ENCODE data around the gene TMX2. TPM values are rescaled to one million over a fixed set of nuclear protein-coding genes. Genes with fewer than 3 reads are reported as not detected.

Gene TMX2
- total and polyA plus RNA-seq, 9 of the 15 experiments (the other 6 are each of a cell fraction or from before 2014, with no cell fraction given) = 176 to 433 (median 227) TPM

DNA sequence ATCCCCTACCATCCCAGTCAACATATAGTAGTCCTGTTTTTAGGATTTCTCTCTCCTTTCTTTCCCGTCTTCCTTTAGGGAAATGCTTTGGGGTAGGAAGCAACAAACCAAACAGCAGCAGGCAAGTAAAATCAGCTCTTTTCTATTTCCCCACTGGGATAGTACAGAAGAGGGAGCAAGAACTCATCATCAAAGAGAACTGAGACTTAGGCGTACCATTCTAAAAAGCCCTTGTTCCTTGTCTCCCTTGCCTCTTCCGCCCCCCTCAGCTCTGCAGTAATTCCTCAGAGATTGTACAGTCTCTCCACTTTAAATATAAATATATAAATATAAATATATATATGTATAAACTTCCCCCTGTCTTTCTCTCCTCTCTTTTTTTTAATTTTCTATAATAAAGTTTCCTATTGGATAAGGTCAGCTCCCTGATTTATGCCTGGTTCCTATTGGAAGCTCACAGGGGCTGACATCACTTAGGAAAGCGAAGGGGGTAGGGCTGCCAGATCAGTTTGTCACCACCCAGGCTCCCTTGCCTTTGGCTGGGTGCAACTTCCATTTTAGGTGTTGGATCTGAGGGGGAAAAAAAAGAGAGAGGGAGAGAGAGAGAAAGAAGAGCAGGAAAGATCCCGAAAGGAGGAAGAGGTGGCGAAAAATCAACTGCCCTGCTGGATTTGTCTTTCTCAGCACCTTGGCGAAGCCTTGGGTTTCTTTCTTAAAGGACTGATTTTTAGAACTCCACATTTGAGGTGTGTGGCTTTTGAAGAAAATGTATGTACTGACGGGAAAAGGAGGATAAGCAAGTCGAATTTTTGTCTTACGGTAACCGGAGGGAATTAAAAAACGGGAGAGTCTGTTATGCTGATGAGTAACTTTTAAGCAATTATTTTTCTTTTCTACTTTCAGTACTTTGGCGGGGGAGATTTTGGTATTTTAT is 49.2 kb downstream of the TMX2 start, which contains the start of gene CTNND1 (continued):
- TF ChIP-seq ESRRA (IDR thresholded peaks at IDR 0.05; ENCODE audit: borderline replicate concordance, low read depth) (no peak), ILK (tag; IDR thresholded peaks at IDR 0.05; ENCODE audit: borderline replicate concordance, low read depth) (no peak), ZNF436 (CRISPR knock-in tag; IDR thresholded peaks at IDR 0.05) (no peak), THAP12 (CRISPR knock-in tag; IDR thresholded peaks at IDR 0.05) (peak; percentile 65; the same call in 1 of the 2 replicates), ZNF311 (CRISPR knock-in tag; IDR thresholded peaks at IDR 0.05) (no peak), BCLAF1 (IDR thresholded peaks at IDR 0.05; ENCODE audit: borderline replicate concordance in 1 of 2, control insufficient read depth in 1 of 2, low read depth in 2 of 2, low read length in 1 of 2) (no peak), ATF1 (CRISPR knock-in tag; IDR thresholded peaks at IDR 0.05) (no peak), ATF1 (tag; IDR thresholded peaks at IDR 0.05) (peak; percentile 73), NCOA1 (IDR thresholded peaks at IDR 0.05; ENCODE audit: low read depth) (0 out of 2 replicates have a peak, but pooled peaks have one; percentile 25), C11orf30 (IDR thresholded peaks at IDR 0.05; ENCODE audit: low read depth) (peak; percentile 53; the same call in 1 of the 2 replicates), MYBL2 (IDR thresholded peaks at IDR 0.05; ENCODE audit: low read depth) (peak; percentile 57; the same call in 1 of the 2 replicates), MYBL2 (CRISPR knock-in tag; IDR thresholded peaks at IDR 0.05; ENCODE audit: borderline replicate concordance) (no peak), LCOR (CRISPR knock-in tag; IDR thresholded peaks at IDR 0.05) (0 out of 2 replicates have a peak, but pooled peaks have one; percentile 49), ZKSCAN8 (CRISPR knock-in tag; IDR thresholded peaks at IDR 0.05) (0 out of 2 replicates have a peak, but pooled peaks have one; percentile 36), NR3C1 (CRISPR knock-in tag; IDR thresholded peaks at IDR 0.05) (no peak), POLR2AphosphoS5 (IDR thresholded peaks at IDR 0.05; ENCODE audit: control insufficient read depth, insufficient read depth, low read depth, low read length) (peak; percentile 88)
- TF ChIP-seq, protein P1, sequence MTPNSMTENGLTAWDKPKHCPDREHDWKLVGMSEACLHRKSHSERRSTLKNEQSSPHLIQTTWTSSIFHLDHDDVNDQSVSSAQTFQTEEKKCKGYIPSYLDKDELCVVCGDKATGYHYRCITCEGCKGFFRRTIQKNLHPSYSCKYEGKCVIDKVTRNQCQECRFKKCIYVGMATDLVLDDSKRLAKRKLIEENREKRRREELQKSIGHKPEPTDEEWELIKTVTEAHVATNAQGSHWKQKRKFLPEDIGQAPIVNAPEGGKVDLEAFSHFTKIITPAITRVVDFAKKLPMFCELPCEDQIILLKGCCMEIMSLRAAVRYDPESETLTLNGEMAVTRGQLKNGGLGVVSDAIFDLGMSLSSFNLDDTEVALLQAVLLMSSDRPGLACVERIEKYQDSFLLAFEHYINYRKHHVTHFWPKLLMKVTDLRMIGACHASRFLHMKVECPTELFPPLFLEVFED (CRISPR knock-in tag; conservative IDR thresholded peaks at IDR 0.05) = 0 out of 2 replicates have a peak, but pooled peaks have one; percentile 47
- TF ChIP-seq, protein P2, sequence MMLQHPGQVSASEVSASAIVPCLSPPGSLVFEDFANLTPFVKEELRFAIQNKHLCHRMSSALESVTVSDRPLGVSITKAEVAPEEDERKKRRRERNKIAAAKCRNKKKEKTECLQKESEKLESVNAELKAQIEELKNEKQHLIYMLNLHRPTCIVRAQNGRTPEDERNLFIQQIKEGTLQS (IDR thresholded peaks at IDR 0.05) = peak; percentile 87
- TF ChIP-seq, protein P2 (CRISPR knock-in tag; conservative IDR thresholded peaks at IDR 0.05) = no peak
